SK-N-SH treated with all-trans-retinoic acid at 6 μM for 48 hours (cell line): ENCODE results near the gene DENND1B.

Source experiments
- TCF4 ChIP-seq: fragments of 250-450 bp; sonication (Bioruptor Pico); IDR thresholded peaks from 2 replicates; pipeline ENCODE4 v1.8.0; 2021; ENCODE audit warnings: mild to moderate bottlenecking, moderate library complexity, borderline replicate concordance
- TOX ChIP-seq: fragments of 250-450 bp; sonication (Bioruptor Pico); IDR thresholded peaks from 2 replicates; pipeline ENCODE4 v1.8.0; 2021; ENCODE audit warnings: mild to moderate bottlenecking, moderate library complexity, borderline replicate concordance
- ZFP3 ChIP-seq: fragments of 250-450 bp; sonication (Bioruptor Pico); IDR thresholded peaks from 2 replicates; pipeline ENCODE4 v1.5.0; 2020; ENCODE audit warnings: mild to moderate bottlenecking, moderate library complexity

DNA sequence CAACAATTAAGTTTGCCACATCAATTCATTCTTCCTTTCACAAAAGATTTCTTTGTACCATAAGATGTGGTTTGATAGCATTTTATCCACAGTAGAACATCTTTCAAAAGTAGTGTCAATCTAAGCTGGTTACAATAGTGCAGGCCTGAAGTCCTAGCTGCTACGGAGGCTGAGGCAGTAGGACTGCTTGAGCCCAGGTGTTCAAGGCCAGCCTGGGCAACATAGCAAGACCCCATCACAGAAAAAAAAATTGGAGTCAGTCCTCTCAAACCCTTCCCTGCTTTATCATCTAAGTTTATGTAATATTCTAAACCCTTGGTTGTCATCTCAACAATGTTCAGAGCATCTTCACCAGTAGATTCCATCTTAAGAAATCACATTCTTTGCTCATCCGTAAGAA is 31.7 kb downstream of the DENND1B start:
- TF ChIP-seq TOX (no peak), ZFP3 (no peak), TCF4 (CRISPR knock-in tag) (no peak)
